CD4-positive, CD25-positive, alpha-beta regulatory T cell (primary cell): ENCODE results near the gene SF3B4. TPM values are rescaled to one million over a fixed set of nuclear protein-coding genes. Genes with fewer than 3 reads are reported as not detected.
A peak's percentile ranks its signal among the peaks of the same experiment; 100 is the strongest.

ENCODE experiments used
- ATAC-seq, 2 donors: fragments of 150-1000 bp; cut with Tn5 transposase; one replicate each; pipeline ENCODE4 v1.10.0; 2021; ENCODE audit warnings: low read depth in 2 of 2, moderate number of reproducible peaks in 2 of 2, moderate library complexity in 1 of 2
- DNase-seq, 3 donors: peaks; one replicate each; pipeline versions ENCODE4 v3.0.0 to v3.0.0-alpha.2; 2012 to 2022; ENCODE audit warnings: mixed read lengths in 1 of 3
- H3K27ac ChIP-seq: one replicate; pipeline ENCODE4 v1.7.0; 2013; ENCODE audit warnings: mild to moderate bottlenecking, low read length; ENCODE audit not compliant: insufficient read depth, poor library complexity, severe bottlenecking
- H3K27me3 ChIP-seq: one replicate; pipeline ENCODE4 v1.7.0; 2013; ENCODE audit warnings: low read length; ENCODE audit not compliant: control insufficient read depth, insufficient read depth
- H3K36me3 ChIP-seq: one replicate; pipeline ENCODE4 v1.7.0; 2013; ENCODE audit warnings: mild to moderate bottlenecking, low read length, moderate library complexity; ENCODE audit not compliant: control insufficient read depth, insufficient read depth
- H3K4me1 ChIP-seq: 2 replicates; pipeline ENCODE4 v1.7.0; 2013; ENCODE audit warnings: mild to moderate bottlenecking, low read length; ENCODE audit not compliant: insufficient read depth, control insufficient read depth, poor library complexity, severe bottlenecking
- H3K4me3 ChIP-seq: one replicate; pipeline ENCODE4 v1.7.0; 2013; ENCODE audit warnings: low read depth, mild to moderate bottlenecking, low read length, moderate library complexity
- H3K9me3 ChIP-seq, 2 experiments: 1 replicate in 1 of 2; 2 replicates in 1 of 2; pipeline ENCODE4 v1.7.0; 2013; ENCODE audit warnings: low read length in 2 of 2, mild to moderate bottlenecking in 1 of 2, moderate library complexity in 1 of 2; ENCODE audit not compliant: control insufficient read depth in 2 of 2
- H3K27ac Mint-ChIP-seq, 3 donors: one replicate each; pipeline ENCODE4 v1.8.0; 2020 to 2022; ENCODE audit warnings: mild to moderate bottlenecking in 3 of 3, mixed read lengths in 3 of 3, moderate library complexity in 2 of 3
- H3K27me3 Mint-ChIP-seq: one replicate; pipeline ENCODE4 v1.8.0; 2022; ENCODE audit warnings: mild to moderate bottlenecking, mixed read lengths
- H3K36me3 Mint-ChIP-seq: one replicate; pipeline ENCODE4 v1.8.0; 2020; ENCODE audit warnings: mixed read lengths
- H3K4me1 Mint-ChIP-seq, 4 donors: one replicate each; pipeline ENCODE4 v1.8.0; 2020 to 2022; ENCODE audit warnings: mixed read lengths in 4 of 4, mild to moderate bottlenecking in 1 of 4
- H3K4me3 Mint-ChIP-seq, 4 donors: one replicate each; pipeline ENCODE4 v1.8.0; 2020 to 2022; ENCODE audit warnings: mild to moderate bottlenecking in 4 of 4, mixed read lengths in 4 of 4, moderate library complexity in 3 of 4
- H3K9me3 Mint-ChIP-seq, 7 donors: one replicate each; pipeline ENCODE4 v1.8.0; 2020 to 2022; ENCODE audit warnings: mixed read lengths in 7 of 7, mild to moderate bottlenecking in 3 of 7, moderate library complexity in 2 of 7
- polyA plus RNA-seq, 4 donors: library from polyadenylated mRNA; unstranded; fragments of 300-500 nt; fragmentation: Illumina TruSeq; gene quantifications; one replicate each; pipeline ENCODE4 v1.2.3, GENCODE V29; 2021
- total RNA-seq: library from RNA; stranded (reverse); gene quantifications from one replicate; pipeline ENCODE4 v1.2.3, GENCODE V29; 2022

SF3B4 gene
- total and polyA plus RNA-seq, 5 donors from 2014 or later, result 56.0 to 103 (median 84.4) TPM

- Histone ChIP-seq H3K27ac (no peak overlapping the region), H3K27me3 (peaks cover 3% of the 10 kb centered on the region), H3K9me3 (no peaks in the 10 kb centered on the region), H3K36me3 (peaks cover 44% of the 10 kb centered on the region), H3K4me3 (no peak overlapping the region), H3K4me1 (peaks cover 28% of the 10 kb centered on the region)
- Mint-ChIP-seq H3K27ac (no peak overlapping the region), H3K4me3 (peak overlapping the region; percentile 1 to 83 (median 48)), H3K9me3 (no peaks in the 10 kb centered on the region), H3K27me3 (peaks cover 3% of the 10 kb centered on the region), H3K36me3 (peaks cover 44% of the 10 kb centered on the region), H3K4me1 (peaks cover 22 to 44% (median 30%) of the 10 kb centered on the region in 4 donors)
- no peak for DNase-seq
- ATAC-seq, result no peak
Measured at GRCh38 chr1:149923626-149924025, 4.0 kb downstream of the SF3B4 start.

GRCh38 chr1:149917571-149918144 is 9.9 kb downstream of the SF3B4 start, which contains the start of gene SV2A:
TSS of gene SV2A (minus strand) at chr1:149917844. CDS start at chr1:149913840, 4,004 bp downstream.
- H3K27ac Mint-ChIP-seq, result peak within 1 kb of the TSS; percentile 65 to 91 (median 86)
- peak within 1 kb of the TSS; percentile 82 to 90 (median 88) for H3K4me3 Mint-ChIP-seq
- no peaks in the 10 kb centered on the region for H3K9me3 ChIP-seq
- ATAC-seq (peak; percentile 35 to 52), DNase-seq (peak in 2 of 3 donors; percentile 22 to 41)
- H3K36me3 ChIP-seq, result peaks cover 4% of the 10 kb centered on the region
- peak within 1 kb of the TSS; percentile 71 for H3K4me3 ChIP-seq
- peaks cover 8% of the 10 kb centered on the region for H3K36me3 Mint-ChIP-seq
- no peak within 1 kb of the TSS for H3K27ac ChIP-seq
- peaks cover 12% of the 10 kb centered on the region for H3K27me3 Mint-ChIP-seq
- H3K4me1 ChIP-seq, result peaks cover 20% of the 10 kb centered on the region
- peaks cover 5% of the 10 kb centered on the region for H3K27me3 ChIP-seq
- peaks cover 0 to 52% (median 15%) of the 10 kb centered on the region in 4 donors for H3K4me1 Mint-ChIP-seq
- H3K9me3 Mint-ChIP-seq, result peaks cover 0 to 1% (median 0%) of the 10 kb centered on the region in 7 donors

- Mint-ChIP-seq H3K9me3 (peaks cover 0 to 1% (median 0%) of the 10 kb centered on the region in 7 donors), H3K27ac (peak overlapping the region in 2 of 3 donors; percentile 65 to 91), H3K4me1 (peaks cover 0 to 52% (median 15%) of the 10 kb centered on the region in 4 donors), H3K36me3 (peaks cover 4% of the 10 kb centered on the region), H3K4me3 (peak overlapping the region; percentile 82 to 90 (median 84)), H3K27me3 (peaks cover 12% of the 10 kb centered on the region)
- no peak for DNase-seq
- Histone ChIP-seq H3K9me3 (no peaks in the 10 kb centered on the region), H3K27ac (no peak overlapping the region), H3K4me3 (no peak overlapping the region), H3K27me3 (peaks cover 5% of the 10 kb centered on the region), H3K4me1 (peaks cover 20% of the 10 kb centered on the region), H3K36me3 (no peaks in the 10 kb centered on the region)
- no peak for ATAC-seq
Measured at GRCh38 chr1:149916898-149917252, 10.7 kb downstream of the SF3B4 start.

DNA sequence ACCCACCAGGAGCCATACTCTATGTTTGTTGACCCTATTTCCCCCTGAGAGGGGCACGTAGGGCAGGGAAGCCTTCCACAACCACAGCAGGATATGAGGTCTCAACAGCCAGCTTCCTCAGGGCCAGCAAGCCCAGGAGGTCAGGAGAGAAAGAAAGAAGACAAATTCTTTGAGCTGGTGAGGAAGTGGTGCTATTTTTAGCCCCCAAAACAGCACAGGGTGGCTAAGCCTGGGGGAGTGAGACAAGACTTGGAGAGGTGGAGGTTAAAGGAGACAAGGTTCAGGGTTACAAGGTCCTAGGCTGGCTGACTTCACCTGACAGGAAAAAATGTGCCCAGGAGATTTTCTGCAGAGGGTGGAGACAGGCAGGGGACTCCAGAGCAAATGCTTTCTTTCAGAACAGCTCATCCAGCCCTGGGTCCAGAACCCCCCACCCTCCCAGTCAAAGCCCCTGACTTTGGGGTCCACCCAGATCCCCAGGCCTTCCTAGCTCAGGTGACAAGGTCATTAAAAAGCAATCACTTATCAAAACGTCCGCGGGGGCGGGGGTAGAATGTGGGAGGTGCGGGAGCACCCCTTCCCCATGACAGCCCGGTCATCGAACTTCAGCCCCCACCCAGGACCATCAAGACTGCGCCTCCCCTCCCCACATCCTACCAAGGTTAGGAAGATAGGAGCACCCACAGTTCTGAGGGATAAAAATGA is 11.3 kb downstream of the SF3B4 start:
- Mint-ChIP-seq H3K36me3 (no peaks in the 10 kb centered on the region), H3K27ac (peak overlapping the region in 2 of 3 donors; percentile 42 to 65)

GRCh38 chr1:149915429-149916192 is 12.0 kb downstream of the SF3B4 start:
- Mint-ChIP-seq H3K4me1 (peaks cover 0 to 50% (median 15%) of the 10 kb centered on the region in 4 donors), H3K9me3 (peaks cover 0 to 1% (median 0%) of the 10 kb centered on the region in 7 donors), H3K4me3 (peak overlapping the region; percentile 82 to 90 (median 88)), H3K27ac (peak overlapping the region in 2 of 3 donors; percentile 42 to 65), H3K27me3 (peaks cover 12% of the 10 kb centered on the region), H3K36me3 (no peaks in the 10 kb centered on the region)
- peaks cover 20% of the 10 kb centered on the region for H3K4me1 ChIP-seq
- DNase-seq (no peak), ATAC-seq (no peak)
- no peak overlapping the region for H3K4me3 ChIP-seq
- no peaks in the 10 kb centered on the region for H3K9me3 ChIP-seq
- H3K36me3 ChIP-seq, result no peaks in the 10 kb centered on the region
- peaks cover 5% of the 10 kb centered on the region for H3K27me3 ChIP-seq
- H3K27ac ChIP-seq, result no peak overlapping the region

More for the DNA sequence above, 11.3 kb downstream of the SF3B4 start:
- no peak for DNase-seq
- Mint-ChIP-seq H3K4me1 (peaks cover 0 to 50% (median 15%) of the 10 kb centered on the region in 4 donors), H3K27me3 (peaks cover 12% of the 10 kb centered on the region), H3K9me3 (peaks cover 0 to 1% (median 0%) of the 10 kb centered on the region in 7 donors), H3K4me3 (peak overlapping the region; percentile 82 to 90 (median 88))
- H3K27ac ChIP-seq, result no peak overlapping the region
- H3K4me3 ChIP-seq, result peak overlapping the region; percentile 41
- peak in 1 of 2 donors; percentile 32 for ATAC-seq
- peaks cover 20% of the 10 kb centered on the region for H3K4me1 ChIP-seq
- no peaks in the 10 kb centered on the region for H3K9me3 ChIP-seq
- H3K36me3 ChIP-seq, result no peaks in the 10 kb centered on the region
- H3K27me3 ChIP-seq, result peaks cover 5% of the 10 kb centered on the region

DNA sequence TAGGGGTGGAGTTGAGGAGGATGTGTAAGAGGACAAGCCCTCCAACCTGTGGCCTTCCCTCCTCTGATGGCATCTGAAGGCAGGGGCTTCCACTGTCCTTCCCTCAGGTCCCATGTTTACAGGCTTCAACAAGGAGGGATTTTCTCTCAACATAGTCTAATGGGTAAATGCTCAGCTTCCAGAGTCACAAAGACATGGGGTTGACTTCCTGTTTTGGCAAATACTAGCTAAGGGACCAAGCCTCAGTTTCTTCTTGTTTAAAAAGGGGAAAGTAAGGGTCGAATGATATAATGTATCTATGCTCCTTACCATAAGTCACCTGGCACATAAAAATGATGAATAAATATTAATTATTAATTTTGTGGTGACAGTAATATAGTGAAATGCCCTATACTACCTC is 13.1 kb downstream of the SF3B4 start:
- Mint-ChIP-seq H3K36me3 (no peaks in the 10 kb centered on the region), H3K27ac (peak overlapping the region in 1 of 3 donors; percentile 23), H3K4me1 (peaks cover 0 to 50% (median 15%) of the 10 kb centered on the region in 4 donors), H3K9me3 (peaks cover 0 to 1% (median 0%) of the 10 kb centered on the region in 7 donors), H3K4me3 (no peak overlapping the region), H3K27me3 (peaks cover 12% of the 10 kb centered on the region)
- Histone ChIP-seq H3K27me3 (peaks cover 5% of the 10 kb centered on the region), H3K4me3 (no peak overlapping the region), H3K4me1 (peaks cover 20% of the 10 kb centered on the region), H3K36me3 (no peaks in the 10 kb centered on the region), H3K9me3 (no peaks in the 10 kb centered on the region), H3K27ac (no peak overlapping the region)
- ATAC-seq (no peak), DNase-seq (no peak)

DNA sequence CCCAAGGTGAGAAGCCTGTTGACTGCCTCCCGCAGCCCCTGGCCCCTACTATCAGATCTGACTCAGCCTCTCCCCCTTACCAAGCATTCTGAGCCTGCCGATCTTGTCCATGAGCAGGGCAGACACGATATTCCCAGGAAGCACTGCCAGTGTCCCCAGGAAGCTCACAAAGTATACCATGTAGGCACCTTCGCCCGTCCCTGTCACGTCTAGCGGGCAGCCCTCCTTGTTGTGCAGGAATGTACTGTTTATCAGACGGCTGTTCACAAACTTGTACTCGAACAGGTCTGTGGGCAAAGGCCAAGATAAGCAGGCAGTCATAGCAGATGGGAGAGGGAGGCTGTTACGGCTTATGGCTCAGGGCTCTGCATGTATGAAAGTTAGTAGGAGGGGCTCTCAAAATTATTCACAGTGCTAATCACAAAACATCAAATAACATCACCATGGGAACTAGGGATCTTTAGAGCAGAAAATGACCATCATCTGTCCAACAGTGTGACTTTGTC is 21.0 kb downstream of the SF3B4 start:
- Mint-ChIP-seq H3K9me3 (no peaks in the 10 kb centered on the region), H3K4me3 (peak overlapping the region in 1 of 4 donors; percentile 21), H3K4me1 (peaks cover 0 to 5% (median 1%) of the 10 kb centered on the region in 4 donors), H3K36me3 (peaks cover 12% of the 10 kb centered on the region), H3K27ac (no peak overlapping the region), H3K27me3 (no peaks in the 10 kb centered on the region)
- Histone ChIP-seq H3K27me3 (no peaks in the 10 kb centered on the region), H3K4me3 (no peak overlapping the region), H3K27ac (no peak overlapping the region), H3K36me3 (no peaks in the 10 kb centered on the region), H3K4me1 (no peaks in the 10 kb centered on the region), H3K9me3 (no peaks in the 10 kb centered on the region)
- ATAC-seq (no peak), DNase-seq (no peak)
